VCaP (cell line): ENCODE results near the gene CRISPLD2.

Source experiments
- H3K27ac ChIP-seq: fragments of 450-650 bp; 2 replicates; pipeline ENCODE4 v1.5.1; 2017
- CTCF ChIP-seq: fragments of 450-650 bp; conservative IDR thresholded peaks from 2 replicates; pipeline ENCODE4 v1.5.1; 2017; ENCODE audit warnings: mild to moderate bottlenecking, moderate library complexity

Gene CRISPLD2

DNA sequence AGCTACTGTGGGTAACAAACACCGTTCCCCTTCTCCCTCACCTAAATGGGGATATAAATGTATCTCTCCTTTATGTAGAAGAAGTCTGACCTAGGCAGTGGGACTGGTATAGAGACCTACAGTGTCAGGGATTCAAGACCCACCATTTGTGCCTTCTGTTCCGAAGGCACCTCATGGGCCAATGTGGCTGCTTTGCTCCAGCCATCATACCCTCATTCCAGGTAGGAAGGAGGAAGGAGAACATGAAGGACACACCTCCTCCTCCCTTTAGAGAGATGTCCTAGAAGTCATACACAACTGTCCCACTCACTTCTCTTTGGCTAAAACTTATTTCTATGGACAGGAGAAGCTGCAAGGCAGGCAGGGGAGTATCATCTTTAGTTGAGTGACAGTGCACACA, 8.3 kb upstream of the CRISPLD2 start:
- TF ChIP-seq CTCF, result no peak
- no peak overlapping the region for H3K27ac ChIP-seq

DNA sequence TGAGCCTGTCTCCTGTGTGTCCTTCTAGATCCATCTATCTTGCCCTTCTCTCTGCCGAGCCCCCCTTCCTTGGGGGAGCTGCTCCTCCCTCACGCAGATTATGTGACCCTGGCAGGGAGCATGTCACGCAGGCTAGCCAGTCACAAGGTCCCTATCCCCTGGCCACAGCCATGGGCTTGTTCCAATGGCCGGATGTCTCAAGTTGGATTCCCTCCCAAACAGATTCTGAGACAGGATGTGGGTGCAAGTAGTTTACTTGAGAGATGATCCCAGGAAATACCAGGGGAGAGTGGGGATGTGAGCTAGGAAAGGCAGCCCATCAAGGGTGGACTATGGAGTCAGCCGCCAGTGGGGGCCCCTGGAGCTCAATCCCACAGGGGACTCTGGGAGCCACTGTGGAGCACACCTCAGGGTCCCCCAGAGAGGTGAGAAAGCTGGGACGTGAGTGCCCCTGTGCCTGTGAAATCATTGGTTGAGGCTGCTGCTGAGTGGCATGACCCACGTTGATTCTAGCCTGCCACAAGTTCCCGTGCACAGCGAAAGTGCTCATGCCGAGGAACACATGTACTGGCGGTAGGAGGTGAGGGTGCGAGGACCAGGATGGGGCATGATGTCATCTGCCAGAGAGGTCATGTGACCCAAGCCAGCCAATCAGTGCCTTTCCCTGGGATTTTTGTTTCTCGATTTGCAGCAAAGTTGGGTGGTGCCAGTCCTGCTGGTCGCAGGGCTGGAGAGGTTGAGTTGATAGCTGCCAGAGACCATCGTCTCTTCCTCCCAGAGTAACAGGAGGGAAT, 6.4 kb upstream of the CRISPLD2 start:
- TF ChIP-seq CTCF, result no peak

GRCh38 chr16:84815462-84815861, 4.3 kb upstream of the CRISPLD2 start:
- no peak overlapping the region for H3K27ac ChIP-seq
- TF ChIP-seq CTCF, result no peak

More for the DNA sequence above, 6.4 kb upstream of the CRISPLD2 start:
- H3K27ac ChIP-seq, result no peak overlapping the region

GRCh38 chr16:84816023-84816422, 3.8 kb upstream of the CRISPLD2 start:
- no peak for TF ChIP-seq CTCF
- no peak overlapping the region for H3K27ac ChIP-seq

DNA sequence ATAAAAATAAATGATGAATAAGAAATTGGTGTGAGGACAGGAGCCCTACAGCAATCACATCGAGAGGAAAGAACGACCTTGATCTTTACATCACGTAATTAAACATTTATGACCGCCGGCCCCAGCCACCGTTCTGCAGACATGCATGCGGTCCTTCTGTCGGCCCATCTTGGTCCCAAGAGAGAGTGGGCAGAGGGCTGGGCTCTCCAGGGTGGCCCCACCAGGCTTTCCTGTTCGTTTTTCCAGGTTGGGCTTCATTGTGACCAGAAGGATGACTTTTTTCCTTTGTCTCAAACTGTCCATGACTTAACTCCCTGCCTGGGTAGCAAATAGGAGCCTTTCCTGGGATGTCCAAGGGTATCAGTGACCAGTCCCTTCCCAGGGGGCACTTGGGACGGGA, 3.3 kb upstream of the CRISPLD2 start:
- TF ChIP-seq CTCF, result no peak

DNA sequence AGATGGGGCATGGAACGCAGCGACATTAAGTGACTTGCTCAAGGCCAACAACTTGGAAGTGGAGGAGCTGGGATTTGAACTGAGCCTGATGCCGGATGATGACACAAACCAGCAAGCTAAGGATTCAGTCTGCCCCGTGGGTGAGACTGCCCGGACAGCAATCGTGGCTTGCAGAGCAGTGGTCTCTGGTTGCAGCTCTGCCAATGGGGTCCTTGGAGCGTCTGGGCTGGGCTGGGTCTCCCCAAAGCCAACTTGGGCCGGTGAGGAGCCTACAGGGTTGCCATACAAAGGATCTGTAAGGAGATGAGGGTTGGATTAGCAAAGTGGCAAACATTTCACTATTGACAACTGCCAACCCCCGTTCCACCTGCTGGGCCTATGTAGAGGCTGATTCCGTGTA, 2.6 kb upstream of the CRISPLD2 start:
- no peak for TF ChIP-seq CTCF
- no peak overlapping the region for H3K27ac ChIP-seq

More for the DNA sequence above, 3.3 kb upstream of the CRISPLD2 start:
- H3K27ac ChIP-seq, result no peak overlapping the region

DNA sequence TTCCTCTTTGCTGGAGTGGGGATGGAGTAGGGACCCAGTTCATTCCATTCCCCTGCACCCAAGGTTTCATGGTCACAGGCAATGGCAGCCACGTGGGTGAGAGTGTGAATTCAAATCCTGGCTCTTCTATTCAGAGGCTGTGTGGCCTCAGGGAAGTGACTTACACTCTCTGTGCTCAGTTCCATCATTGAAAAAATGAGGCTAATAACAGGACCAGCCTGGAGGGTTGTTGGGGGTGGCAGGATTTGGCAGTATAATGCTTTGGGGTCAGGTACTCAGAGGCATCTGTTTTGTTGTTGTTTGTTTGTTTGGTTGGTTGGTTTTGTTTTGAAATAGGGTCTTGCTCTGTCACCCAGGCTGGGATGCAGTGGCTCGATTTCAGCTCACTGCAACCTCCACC, 2.2 kb upstream of the CRISPLD2 start:
- TF ChIP-seq CTCF, result no peak
- H3K27ac ChIP-seq, result no peak overlapping the region
